NB4 (cell line): Measurements from ENCODE around the gene PAIP2B.

ENCODE experiments used
- CTCF ChIP-seq: IDR thresholded peaks from one replicate; pipeline ENCODE4 v1.5.1; 2012; ENCODE audit warnings: low read depth, low read length
- POLR2A ChIP-seq: IDR thresholded peaks from 2 replicates; pipeline ENCODE4 v1.6.1; 2011; ENCODE audit warnings: mild to moderate bottlenecking; ENCODE audit not compliant: insufficient read length; ENCODE audit errors: extremely low read depth

DNA sequence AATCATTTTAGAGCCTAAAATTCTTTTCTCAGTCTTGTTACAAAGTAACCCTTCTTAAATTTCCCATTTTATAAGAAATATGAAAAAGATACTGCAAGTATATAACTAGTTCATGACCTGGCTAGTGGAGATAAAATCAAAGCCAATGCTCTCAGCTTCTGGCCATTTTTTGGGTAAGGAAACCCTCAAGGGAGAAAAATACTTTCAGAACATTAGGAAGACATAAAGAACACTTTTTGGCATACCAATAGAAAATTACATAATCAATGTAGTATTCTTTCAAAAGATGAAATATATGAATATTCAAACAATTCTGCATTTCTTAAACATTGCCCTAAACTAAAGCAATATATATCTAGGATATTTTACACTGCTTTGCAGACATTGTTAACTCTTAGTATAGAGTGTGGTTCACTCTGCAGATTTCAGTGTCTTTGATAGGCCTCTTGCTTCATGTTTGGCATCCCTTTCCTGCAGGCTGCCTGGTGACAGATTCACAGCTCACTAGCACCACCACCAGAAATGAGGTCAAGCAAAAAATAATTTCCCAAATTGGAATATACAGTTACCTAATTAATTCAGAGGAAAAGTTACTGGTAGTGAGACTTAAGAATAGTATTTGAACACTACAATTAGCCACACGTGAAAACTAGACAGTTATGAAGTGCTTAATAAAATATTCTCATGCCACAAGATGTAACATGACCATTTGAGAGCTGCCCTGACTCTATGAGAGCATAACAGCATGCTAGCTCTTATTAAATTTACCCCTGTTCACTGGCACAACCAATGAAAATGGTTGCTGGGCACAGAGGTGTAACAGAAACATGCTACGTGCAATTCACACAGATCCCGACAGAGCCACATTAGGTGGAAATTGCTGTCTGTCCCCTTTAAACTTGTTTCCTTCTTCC lies 36.0 kb downstream of the PAIP2B start:
- TF ChIP-seq CTCF (peak; percentile 24), POLR2A (no peak)
